IMR-90 (cell line): ENCODE data around the gene ARL10. TPM values are rescaled to one million over a fixed set of nuclear protein-coding genes. Genes with fewer than 3 reads are reported as not detected.

Experiments
- ATAC-seq: fragments of 200-7000 bp; cut with Tn5 transposase; 2 replicates; pipeline ENCODE4 v1.9.1; 2020; ENCODE audit warnings: low read depth, mild to moderate bottlenecking, moderate library complexity
- BruUV-seq: library from RNA; stranded (reverse); fragments of 400-500 nt; replicated peaks from 2 replicates; lab custom pipeline; 2021; lab: Mats Ljungman, UMichigan
- CTCF ChIA-PET: fragments of 300-600 bp; formaldehyde crosslinking; extraction: SDS; loops from one replicate; lab custom pipeline; 2021; ENCODE audit warnings: antibody characterized with exemption; lab: Yijun Ruan, JAX
- POLR2A ChIA-PET: fragments of 300-600 bp; sonication (Branson Sonifier 250); formaldehyde crosslinking; loops from one replicate; lab custom pipeline; 2022; ENCODE audit warnings: antibody characterized with exemption; ENCODE audit not compliant: unreplicated experiment; lab: Charles Lee
- DNase-seq: peaks from one replicate; pipeline ENCODE4 v3.0.0; 2013
- H2AFZ ChIP-seq: replicated peaks from 2 replicates; pipeline ENCODE3; 2013; ENCODE audit warnings: low read length, mild to moderate bottlenecking; ENCODE audit not compliant: poor library complexity
- H2AK5ac ChIP-seq: 2 replicates; pipeline ENCODE4 v1.6.1; 2013; ENCODE audit warnings: low read depth, low read length, inconsistent platforms
- H2AK9ac ChIP-seq: replicated peaks from 2 replicates; pipeline ENCODE3; 2013; ENCODE audit warnings: mild to moderate bottlenecking, low read depth, low read length, moderate library complexity; ENCODE audit not compliant: poor library complexity
- H2BK120ac ChIP-seq: 2 replicates; pipeline ENCODE4 v1.6.1; 2013; ENCODE audit warnings: low read depth, low read length, inconsistent platforms
- H2BK15ac ChIP-seq: 3 replicates; pipeline ENCODE4 v1.6.1; 2013; ENCODE audit warnings: low read depth, low read length, inconsistent platforms
- H2BK20ac ChIP-seq: 2 replicates; pipeline ENCODE4 v1.6.1; 2013; ENCODE audit warnings: low read depth, mild to moderate bottlenecking, inconsistent platforms, low read length, moderate library complexity
- H2BK5ac ChIP-seq: 2 replicates; pipeline ENCODE4 v1.6.1; 2013; ENCODE audit warnings: mild to moderate bottlenecking, low read depth, low read length, inconsistent platforms; ENCODE audit not compliant: poor library complexity, severe bottlenecking
- H3K14ac ChIP-seq: replicated peaks from 2 replicates; pipeline ENCODE4 v1.6.1; 2013; ENCODE audit warnings: low read depth, low read length, inconsistent platforms
- H3K18ac ChIP-seq: 2 replicates; pipeline ENCODE4 v1.6.1; 2013; ENCODE audit warnings: low read depth, low read length, control low read depth
- H3K23ac ChIP-seq: 2 replicates; pipeline ENCODE4 v1.6.1; 2013; ENCODE audit warnings: low read depth, low read length, inconsistent platforms
- H3K27ac ChIP-seq: 2 replicates; pipeline ENCODE4 v1.5.1; 2013; ENCODE audit warnings: mild to moderate bottlenecking, control low read depth, low read length; ENCODE audit not compliant: insufficient read depth
- H3K27me3 ChIP-seq: 2 replicates; pipeline ENCODE4 v1.6.1; 2013; ENCODE audit warnings: low read length; ENCODE audit not compliant: control insufficient read depth, insufficient read depth
- H3K36me3 ChIP-seq: 2 replicates; pipeline ENCODE4 v1.6.1; 2013; ENCODE audit warnings: low read length, mixed read lengths; ENCODE audit not compliant: control insufficient read depth, insufficient read depth
- H3K4ac ChIP-seq: 2 replicates; pipeline ENCODE4 v1.6.1; 2013; ENCODE audit warnings: low read depth, low read length, inconsistent platforms
- H3K4me1 ChIP-seq: 2 replicates; pipeline ENCODE4 v1.6.1; 2013; ENCODE audit warnings: low read length, mixed read lengths; ENCODE audit not compliant: control insufficient read depth, insufficient read depth
- H3K4me2 ChIP-seq: 2 replicates; pipeline ENCODE4 v1.6.1; 2013; ENCODE audit warnings: low read depth, mild to moderate bottlenecking, control low read depth, low read length, moderate library complexity
- H3K4me3 ChIP-seq: 2 replicates; pipeline ENCODE4 v1.5.1; 2013; ENCODE audit warnings: low read depth, mild to moderate bottlenecking, control low read depth, low read length, moderate library complexity; ENCODE audit not compliant: insufficient read depth
- H3K56ac ChIP-seq: 2 replicates; pipeline ENCODE4 v1.6.1; 2013; ENCODE audit warnings: low read length, inconsistent platforms; ENCODE audit not compliant: insufficient read depth; ENCODE audit errors: extremely low read depth
- H3K79me1 ChIP-seq, 2 experiments: 2 replicates each; pipeline ENCODE4 v1.6.1; 2013; ENCODE audit warnings: low read length in 2 of 2, inconsistent platforms in 1 of 2, low read depth in 1 of 2
- H3K9ac ChIP-seq: 2 replicates; pipeline ENCODE4 v1.6.1; 2013; ENCODE audit warnings: low read depth, low read length, control low read depth
- H3K9me1 ChIP-seq: 2 replicates; pipeline ENCODE4 v1.6.1; 2013; ENCODE audit warnings: low read length, inconsistent platforms; ENCODE audit not compliant: insufficient read depth
- H3K9me3 ChIP-seq: 2 replicates; pipeline ENCODE4 v1.6.1; 2013; ENCODE audit warnings: low read length; ENCODE audit not compliant: control insufficient read depth, insufficient read depth
- H4K20me1 ChIP-seq: 2 replicates; pipeline ENCODE4 v1.6.1; 2013; ENCODE audit warnings: low read length, inconsistent platforms; ENCODE audit not compliant: insufficient read depth
- H4K5ac ChIP-seq: 2 replicates; pipeline ENCODE4 v1.6.1; 2013; ENCODE audit warnings: mild to moderate bottlenecking, low read depth, low read length, control low read depth
- H4K8ac ChIP-seq, 2 experiments: 2 replicates each; pipeline ENCODE4 v1.6.1; 2013; ENCODE audit warnings: low read depth in 2 of 2, low read length in 2 of 2, control low read depth in 1 of 2, inconsistent platforms in 1 of 2
- H4K91ac ChIP-seq: 2 replicates; pipeline ENCODE4 v1.6.1; 2013; ENCODE audit warnings: low read depth, low read length, inconsistent platforms; ENCODE audit not compliant: insufficient read depth
- BHLHE40 ChIP-seq: fragments of 150-350 bp; IDR thresholded peaks from 2 replicates; pipeline ENCODE4 v1.6.1; 2016; ENCODE audit warnings: mild to moderate bottlenecking, low read depth, low read length
- CEBPB ChIP-seq: IDR thresholded peaks from 2 replicates; pipeline ENCODE4 v1.6.1; 2012; ENCODE audit warnings: low read depth, low read length, improper control_type of control experiment
- CHD1 ChIP-seq: IDR thresholded peaks from 2 replicates; pipeline ENCODE4 v1.6.1; 2012; ENCODE audit warnings: low read depth, low read length, improper control_type of control experiment
- CTCF ChIP-seq: conservative IDR thresholded peaks from 2 replicates; pipeline ENCODE4 v1.5.1; 2012; ENCODE audit warnings: mild to moderate bottlenecking, low read depth, low read length, improper control_type of control experiment
- ELK1 ChIP-seq: fragments of 150-350 bp; IDR thresholded peaks from 2 replicates; pipeline ENCODE4 v1.6.1; 2016; ENCODE audit warnings: low read depth, mild to moderate bottlenecking, low read length, moderate library complexity, borderline replicate concordance
- FOS ChIP-seq: fragments of 150-350 bp; IDR thresholded peaks from 2 replicates; pipeline ENCODE4 v1.6.1; 2016; ENCODE audit warnings: low read depth, low read length
- MAFK ChIP-seq: IDR thresholded peaks from 2 replicates; pipeline ENCODE4 v1.6.1; 2012; ENCODE audit warnings: low read depth, low read length, improper control_type of control experiment
- MXI1 ChIP-seq: IDR thresholded peaks from 2 replicates; pipeline ENCODE4 v1.6.1; 2012; ENCODE audit warnings: low read depth, mild to moderate bottlenecking, low read length, moderate library complexity, borderline replicate concordance
- NFE2L2 ChIP-seq: fragments of 150-350 bp; IDR thresholded peaks from 2 replicates; pipeline ENCODE4 v1.6.1; 2016; ENCODE audit warnings: low read depth, mild to moderate bottlenecking, low read length
- POLR2A ChIP-seq: IDR thresholded peaks from 2 replicates; pipeline ENCODE4 v1.6.1; 2012; ENCODE audit warnings: mild to moderate bottlenecking, low read depth, low read length
- RAD21 ChIP-seq: IDR thresholded peaks from 2 replicates; pipeline ENCODE4 v1.6.1; 2012; ENCODE audit warnings: low read length, improper control_type of control experiment
- RCOR1 ChIP-seq: IDR thresholded peaks from 2 replicates; pipeline ENCODE4 v1.6.1; 2012; ENCODE audit warnings: mild to moderate bottlenecking, low read length, improper control_type of control experiment; ENCODE audit not compliant: insufficient replicate concordance
- RFX5 ChIP-seq: IDR thresholded peaks from 2 replicates; pipeline ENCODE4 v1.8.0; 2012; ENCODE audit warnings: low read depth, mild to moderate bottlenecking, low read length, moderate library complexity
- SMC3 ChIP-seq: fragments of 150-350 bp; IDR thresholded peaks from 2 replicates; pipeline ENCODE4 v1.6.1; 2016; ENCODE audit warnings: low read depth, mild to moderate bottlenecking, antibody characterized with exemption, low read length, moderate library complexity
- USF2 ChIP-seq: fragments of 150-350 bp; IDR thresholded peaks from 2 replicates; pipeline ENCODE4 v1.6.1; 2017; ENCODE audit warnings: mild to moderate bottlenecking, antibody characterized with exemption, low read length, low read depth
- WGBS, 2 experiments: methylation state at CpG; one replicate each; pipeline versions ENCODE4 v1.1.5 to v1.1.7; 2013; ENCODE audit warnings: missing lambda C conversion rate in 2 of 2; ENCODE audit not compliant: insufficient read length in 1 of 2; ENCODE audit errors: extremely low coverage in 2 of 2; 5-methylcytosine and 5-hydroxymethylcytosine counted together
- dilution Hi-C: fragments of 300-500 bp; cut with HindIII; formaldehyde crosslinking; loops from one replicate; pipeline ENCODE4 v1.14.3; 2018; ENCODE audit warnings: low sequenced_read_pairs; ENCODE audit not compliant: unreplicated experiment
- in situ Hi-C: fragments of 300-500 bp; cut with MboI; formaldehyde crosslinking; loops from 3 replicates; pipeline ENCODE4 v1.14.3; 2019; ENCODE audit warnings: low sequenced_read_pairs, inconsistent platforms, mixed read lengths
- intact Hi-C: fragments of 100-400 bp; cut with micrococcal nuclease; formaldehyde crosslinking; loops from 2 replicates; pipeline ENCODE4 v1.10.0; 2022
- polyA plus RNA-seq, 3 experiments: library from polyadenylated mRNA; depleted of rRNA; stranded (reverse); fragments of >200 nt; gene quantifications; 2 replicates each; pipeline ENCODE4 v1.2.3, GENCODE V29; 2012; ENCODE audit warnings: low replicate concordance in 1 of 3
- total RNA-seq: library from RNA; depleted of rRNA; stranded (reverse); fragments of >200 nt; gene quantifications from 2 replicates; pipeline ENCODE4 v1.2.3, GENCODE V29; 2012

Gene ARL10
- total and polyA plus RNA-seq, 2 of the 4 experiments (the other 2 are of a cell fraction): 3.6 to 6.0 TPM

GRCh38 chr5:176418251-176418650 lies 53.0 kb downstream of the ARL10 start:
- Histone ChIP-seq H3K18ac (no peak overlapping the region), H2BK120ac (no peak overlapping the region), H3K4me3 (no peak overlapping the region), H2AK5ac (no peak overlapping the region), H3K79me1 (peaks cover 4 to 29% of the 10 kb centered on the region in 2 experiments; a peak in 3 of 4 replicates), H2AFZ (no peak overlapping the region), H4K5ac (no peak overlapping the region), H4K91ac (no peak overlapping the region), H2AK9ac (no peak overlapping the region), H2BK20ac (no peak overlapping the region), H3K9me3 (no peaks in the 10 kb centered on the region; the same call in 1 of the 2 replicates), H2BK5ac (no peak overlapping the region), H4K20me1 (peaks cover 20% of the 10 kb centered on the region), H3K36me3 (no peaks in the 10 kb centered on the region), H3K9me1 (peaks cover 8% of the 10 kb centered on the region; the same call in 1 of the 2 replicates), H3K56ac (no peak overlapping the region), H3K27me3 (peaks cover 3% of the 10 kb centered on the region; the same call in 1 of the 2 replicates), H3K14ac (no peak overlapping the region), H3K4ac (no peak overlapping the region), H3K9ac (no peak overlapping the region; the same call in 1 of the 2 replicates), H4K8ac (no peak overlapping the region), H3K27ac (no peak overlapping the region), H2BK15ac (no peak overlapping the region), H3K4me1 (peaks cover 10% of the 10 kb centered on the region), H3K4me2 (no peak overlapping the region), H3K23ac (no peak overlapping the region)
- dilution Hi-C loops: no loop called here
- no CpG with 5 or more reads among the region's 9 CpGs for WGBS, 2 experiments
- BruUV-seq: no TSS peak
- ATAC-seq (no peak), DNase-seq (no peak)
- intact Hi-C loops: loop anchor here (5.0 to 10.0 kb wide), 2 partner anchors 199 to 227 kb away; partner anchors contain the start of gene TSPAN17
- CTCF ChIA-PET: interaction anchor here (2.0 kb wide), 1 partner anchor 29 kb away, joined by 6 read pairs; no protein-coding TSS in a partner anchor
- TF ChIP-seq SMC3 (no peak), RAD21 (no peak), FOS (no peak), RCOR1 (no peak), CTCF (no peak), BHLHE40 (no peak), RFX5 (no peak), CHD1 (no peak), USF2 (no peak), POLR2A (no peak), NFE2L2 (no peak), ELK1 (no peak), MAFK (no peak), MXI1 (no peak), CEBPB (no peak)
- in situ Hi-C loops: no loop called here
- POLR2A ChIA-PET: no interaction called here
